Stomach (tissue), 4 donors: ENCODE results near the gene C2CD4C.

Source experiments
- CTCF ChIP-seq, 7 experiments: fragments of 450-650 bp in 4 of 7; fragments of 200-600 bp in 3 of 7; sonication (generic) in 3 of 7; IDR thresholded peaks; one replicate each; pipeline ENCODE4 v1.5.1; 2016 to 2019; ENCODE audit warnings: antibody characterized with exemption in 7 of 7, control low read depth in 2 of 7, mild to moderate bottlenecking in 1 of 7
- POLR2A ChIP-seq, 4 donors: fragments of 450-650 bp; IDR thresholded peaks; one replicate each; pipeline ENCODE4 v1.6.1; 2016; ENCODE audit warnings: antibody characterized with exemption in 4 of 4, control low read depth in 2 of 4, mild to moderate bottlenecking in 1 of 4, moderate library complexity in 1 of 4

- TF ChIP-seq CTCF (IDR thresholded peaks at IDR 0.05) (no peak), POLR2A (IDR thresholded peaks at IDR 0.05) (no peak)
These were observed 27.5 kb upstream of the C2CD4C start for GRCh38 chr19:436413-436950.
